GM19351 (cell line): ENCODE data around the gene HAP1.

Source experiments
- ATAC-seq: cut with Tn5 transposase; IDR thresholded peaks from one replicate; pipeline ENCODE4 v1.9.1; 2021; ENCODE audit warnings: mild to moderate bottlenecking, moderate library complexity; ENCODE audit not compliant: unreplicated experiment

Gene HAP1

GRCh38 chr17:41766135-41766534 is 31.7 kb upstream of the HAP1 start:
- ATAC-seq: no peak

DNA sequence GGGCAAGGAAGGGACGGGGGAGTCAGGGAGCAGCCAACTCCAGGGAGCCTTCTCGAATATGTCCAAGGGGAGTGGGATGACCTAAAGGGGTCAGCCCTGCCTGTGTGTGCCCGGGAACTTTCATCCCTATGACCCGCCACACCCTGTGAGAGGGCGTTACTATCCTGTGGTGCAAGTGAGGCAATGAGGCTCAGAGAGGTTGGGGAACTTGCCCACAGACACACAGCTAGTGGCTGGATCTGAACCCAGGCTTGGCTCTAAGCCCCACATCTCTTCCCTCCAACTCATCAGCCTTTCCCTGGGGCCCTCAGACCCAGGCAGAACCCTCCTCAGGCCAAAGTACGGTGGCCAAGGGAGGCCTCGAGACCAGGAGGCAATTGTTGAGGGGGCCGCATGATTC is 28.9 kb upstream of the HAP1 start:
- ATAC-seq: no peak

DNA sequence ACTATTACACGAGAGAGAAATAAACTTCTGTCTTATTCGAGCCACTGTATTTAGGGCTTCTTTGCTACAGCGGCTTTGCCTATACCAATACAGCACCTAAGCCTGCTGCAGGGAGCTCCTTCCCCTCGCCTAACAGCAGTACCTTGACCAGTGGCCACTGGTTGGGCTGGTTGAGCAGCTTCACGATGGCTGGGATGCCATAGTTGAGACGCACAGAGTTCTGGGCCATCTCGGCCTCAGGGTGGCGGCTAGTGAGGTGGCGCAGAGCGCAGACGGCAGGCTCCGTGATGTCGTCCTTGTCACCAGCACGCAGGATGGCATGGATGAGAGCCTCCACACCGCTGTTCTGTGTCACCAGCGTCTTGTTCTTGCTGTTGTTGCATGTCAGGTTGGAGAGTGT is 28.4 kb upstream of the HAP1 start:
- no peak for ATAC-seq

GRCh38 chr17:41762391-41762790 is 27.9 kb upstream of the HAP1 start:
- ATAC-seq: no peak

DNA sequence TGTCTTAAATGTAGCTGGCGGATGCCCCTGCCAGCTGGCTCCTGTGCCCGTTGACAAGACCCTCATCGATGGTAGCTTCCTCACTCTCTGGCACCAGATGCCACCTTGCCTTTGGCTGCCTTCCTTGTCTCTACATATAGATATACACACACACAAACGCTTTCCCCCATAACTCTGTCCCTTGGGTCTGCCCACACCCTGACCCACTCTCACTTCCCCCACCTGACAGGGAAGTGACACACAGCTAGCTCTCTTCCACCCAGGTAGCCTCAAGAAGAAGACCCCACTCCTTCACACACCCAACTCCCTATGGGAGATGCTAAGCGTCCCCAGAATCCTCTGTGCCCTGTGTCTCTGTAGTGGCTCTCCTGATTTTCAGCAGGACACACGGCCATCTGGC is 26.4 kb upstream of the HAP1 start:
- ATAC-seq: no peak

- ATAC-seq: no peak
Observed at GRCh38 chr17:41758601-41759000, 24.2 kb upstream of the HAP1 start.

DNA sequence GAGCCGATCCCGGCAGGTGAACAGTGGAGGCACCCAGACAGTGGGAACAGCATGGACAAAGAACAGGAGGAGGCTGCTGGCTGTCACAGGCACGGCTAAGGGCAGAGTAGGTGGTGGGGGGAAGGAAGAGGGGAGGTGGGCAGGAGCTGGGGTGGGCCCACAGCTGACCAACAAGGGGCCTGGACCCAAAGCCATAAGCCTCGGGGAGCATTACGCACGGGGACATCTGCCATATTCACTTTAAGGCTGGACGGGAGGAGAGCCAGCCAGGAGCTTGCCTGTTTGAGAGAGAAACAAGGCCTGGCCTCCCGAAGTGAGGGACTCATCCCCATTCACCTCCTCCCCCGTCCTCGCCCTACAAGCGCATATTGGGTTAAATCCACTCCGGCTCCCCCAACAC is 19.6 kb upstream of the HAP1 start:
- no peak for ATAC-seq

DNA sequence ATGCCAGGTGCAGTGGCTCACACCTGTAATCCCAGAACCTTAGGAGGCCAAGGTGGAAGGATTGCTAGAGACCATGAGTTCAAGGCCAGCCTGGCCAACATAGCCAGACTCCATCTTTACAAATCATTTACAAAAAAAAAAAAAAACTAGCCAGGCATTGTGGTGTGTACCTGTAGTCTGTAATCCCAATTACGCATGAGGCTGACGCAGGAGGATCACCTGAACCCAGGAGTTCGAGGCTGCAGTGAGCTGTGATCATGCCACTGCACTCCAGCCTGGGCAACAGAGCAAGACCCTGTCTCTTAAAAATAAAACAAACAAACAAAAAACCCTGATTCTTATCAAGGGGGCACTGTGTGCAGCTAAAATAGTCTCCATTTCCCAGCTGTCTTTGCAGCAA is 16.8 kb upstream of the HAP1 start:
- no peak for ATAC-seq

- ATAC-seq: no peak
Observed at GRCh38 chr17:41750862-41751261, 16.4 kb upstream of the HAP1 start.

- ATAC-seq: no peak
Observed at GRCh38 chr17:41748275-41748674, 13.8 kb upstream of the HAP1 start.

- ATAC-seq: no peak
Observed at GRCh38 chr17:41741709-41742108, 7.3 kb upstream of the HAP1 start.

DNA sequence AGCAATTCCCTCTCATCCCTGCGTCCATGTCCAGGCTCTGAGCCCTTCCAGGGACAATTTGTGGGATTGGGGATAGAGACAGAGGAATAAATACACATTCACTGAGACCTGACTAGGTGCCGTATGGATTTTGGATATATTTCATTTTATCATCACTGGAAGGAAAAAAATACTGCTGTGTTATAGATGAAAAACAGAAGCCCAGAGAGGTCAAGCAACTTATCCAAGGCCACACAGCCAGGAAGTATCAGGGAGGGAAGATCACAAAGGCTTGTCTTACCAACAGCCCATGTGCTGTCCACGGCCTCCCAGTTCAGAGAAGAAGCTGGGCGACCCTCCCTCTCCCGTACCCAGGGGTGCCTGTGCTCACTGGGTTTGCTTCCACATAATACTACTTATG is 6.1 kb upstream of the HAP1 start:
- ATAC-seq: no peak

DNA sequence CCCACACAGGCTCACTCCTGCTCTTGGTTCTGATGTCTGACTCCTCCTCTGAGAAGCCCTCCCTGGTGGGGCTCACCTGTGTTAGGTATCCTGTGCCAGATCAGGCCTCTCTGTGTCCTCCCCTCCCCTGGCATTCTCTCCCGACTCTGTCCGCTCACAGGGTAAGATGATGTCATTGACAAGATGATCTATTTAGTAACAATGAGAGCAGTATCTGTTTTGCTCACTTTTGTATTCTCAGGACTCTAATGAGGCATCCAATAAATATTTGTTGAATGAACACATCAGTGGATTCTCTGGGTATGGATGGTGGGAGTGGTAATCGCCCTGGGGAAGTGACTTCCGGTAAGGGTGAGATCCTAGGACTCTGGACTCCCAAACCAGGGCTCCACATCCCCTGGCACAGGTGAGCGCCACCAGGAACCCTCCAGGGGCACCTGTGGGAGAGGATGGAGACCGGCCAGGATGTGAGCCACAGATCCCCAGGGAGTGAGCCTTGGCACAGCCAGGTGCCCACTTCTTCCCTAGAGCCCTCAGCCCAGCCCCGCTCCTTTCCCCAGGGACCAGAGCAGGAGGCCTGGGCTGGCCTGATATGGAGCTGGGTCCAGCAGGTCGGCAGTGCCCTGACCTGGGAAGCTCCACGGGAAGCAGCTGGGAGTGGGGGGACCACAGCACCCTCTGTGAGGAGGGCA is 5.4 kb upstream of the HAP1 start:
- no peak for ATAC-seq

- no peak for ATAC-seq
Observed at GRCh38 chr17:41738801-41739112, 4.3 kb upstream of the HAP1 start.

DNA sequence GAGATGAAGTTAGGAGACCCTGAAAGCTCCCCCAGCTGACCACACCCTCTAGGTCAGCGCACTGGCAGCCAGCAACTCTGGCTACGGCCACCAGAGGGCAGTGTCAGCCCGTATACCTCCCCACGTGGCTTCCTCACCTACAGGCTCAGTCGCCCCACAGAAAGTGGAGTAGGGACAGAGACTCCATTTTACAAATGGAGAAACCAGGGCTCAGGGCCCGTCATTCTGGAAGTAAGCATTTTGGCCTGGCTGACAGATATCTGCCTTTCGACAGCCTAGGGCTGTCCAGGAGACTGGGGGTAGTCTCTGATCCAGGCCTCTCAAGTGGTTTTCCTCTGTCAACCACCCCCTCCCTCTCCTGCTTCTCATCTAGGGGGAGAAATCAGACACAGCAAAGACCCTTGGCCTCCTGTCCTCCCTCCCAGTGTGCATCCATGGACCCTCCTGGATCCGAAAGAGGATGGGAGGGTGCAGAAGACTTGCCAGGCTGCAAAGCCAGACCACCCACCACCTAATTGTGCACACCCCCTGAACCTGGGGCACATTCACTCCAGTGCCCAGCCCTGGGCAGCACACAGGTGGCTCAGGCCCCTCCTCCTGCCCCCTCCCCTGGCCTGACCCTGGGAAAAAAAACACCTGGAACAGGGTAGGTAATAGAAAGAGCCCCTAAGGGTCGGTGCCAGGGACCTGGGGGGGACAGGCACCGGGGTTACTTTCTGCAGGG is 3.8 kb upstream of the HAP1 start:
- ATAC-seq: no peak

- ATAC-seq: no peak
Observed at GRCh38 chr17:41737680-41738023, 3.2 kb upstream of the HAP1 start.

GRCh38 chr17:41736983-41737679 is 2.7 kb upstream of the HAP1 start:
- ATAC-seq: no peak

- no peak for ATAC-seq
Observed at GRCh38 chr17:41735744-41736143, 1.3 kb upstream of the HAP1 start.

DNA sequence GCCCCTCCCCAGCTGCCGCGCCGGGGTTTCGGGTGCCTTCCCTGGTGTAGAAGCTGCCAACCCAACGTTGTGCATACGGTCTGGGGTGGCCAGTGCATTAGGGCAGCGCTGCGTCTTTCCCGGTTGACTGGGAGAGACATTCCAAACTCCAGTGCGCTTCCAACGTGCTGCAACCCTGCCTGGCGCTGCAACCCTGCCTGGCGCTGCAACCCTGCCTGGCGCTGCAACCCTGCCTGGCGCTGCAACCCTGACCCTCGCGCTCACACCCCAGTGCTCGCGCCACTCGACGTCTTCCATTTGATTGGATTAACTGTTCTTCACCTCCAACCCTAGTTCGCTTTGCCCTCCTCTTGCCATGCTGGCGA is 488 bp upstream of the HAP1 start:
- no peak for ATAC-seq

DNA sequence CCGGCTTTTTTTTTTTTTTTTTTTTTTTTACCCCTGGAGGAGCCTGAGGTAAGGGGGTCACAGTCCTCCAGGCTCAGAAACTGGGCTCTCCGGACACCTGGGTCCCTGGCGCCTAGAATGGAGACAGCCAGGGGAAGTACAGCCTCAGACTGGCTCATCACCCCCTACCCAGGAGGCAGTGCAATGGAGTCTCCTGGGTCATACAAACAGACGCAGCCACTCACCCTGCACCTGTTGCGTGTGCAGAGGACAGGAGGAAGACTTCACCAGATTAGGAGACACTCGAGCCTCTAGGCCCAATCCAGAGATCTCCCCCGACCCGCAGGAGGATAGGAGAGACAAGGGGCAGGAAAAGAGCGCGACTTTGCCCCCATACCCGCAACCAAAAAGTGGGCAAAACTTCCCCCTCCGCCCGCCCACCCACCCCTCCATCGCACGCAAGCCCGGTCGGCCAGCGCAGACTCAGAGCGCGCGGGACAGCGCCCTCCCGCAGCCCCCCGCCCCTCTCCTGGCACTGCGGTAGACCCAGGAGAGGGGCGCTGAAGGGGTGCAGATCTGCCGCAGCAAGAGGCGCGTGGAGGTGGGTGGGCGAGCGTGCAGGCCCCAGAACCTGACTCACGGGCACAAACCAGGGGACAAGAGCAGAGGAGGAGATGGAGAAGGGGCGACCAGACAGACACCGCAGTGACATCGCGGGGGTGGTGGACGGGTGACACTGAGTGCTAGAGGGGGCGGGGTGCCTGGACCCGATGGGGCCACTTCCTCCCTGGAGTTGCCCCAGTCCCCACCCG is 900 bp downstream of the HAP1 start:
- no peak for ATAC-seq

GRCh38 chr17:41731836-41732235 is 2.6 kb downstream of the HAP1 start:
- ATAC-seq: no peak

DNA sequence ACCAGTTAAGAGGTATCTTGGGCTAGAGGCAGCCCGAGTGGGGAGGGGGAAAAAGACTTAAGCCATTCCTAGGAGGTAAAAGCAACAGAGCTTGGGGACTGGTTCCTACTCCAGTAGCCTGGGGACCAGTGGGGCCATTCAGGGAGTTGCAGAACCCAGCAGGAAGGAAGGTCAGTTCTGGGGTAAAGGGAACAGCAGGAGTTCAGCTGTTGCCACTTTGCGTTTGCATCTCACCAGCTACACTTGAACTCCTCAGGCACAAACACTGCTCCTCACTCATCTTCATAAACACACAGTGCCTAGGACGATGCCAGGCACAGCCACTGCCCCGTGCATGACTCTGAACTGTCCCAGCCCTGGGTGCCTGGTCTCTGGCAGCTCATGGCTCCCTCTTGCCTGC is 4.0 kb downstream of the HAP1 start:
- no peak for ATAC-seq
